CD14-positive monocyte (primary cell): Measurements from ENCODE around the gene TMEM171. TPM values are rescaled to one million over a fixed set of nuclear protein-coding genes. Genes with fewer than 3 reads are reported as not detected.

ENCODE experiments used
- DNase-seq, 3 donors: peaks; one replicate each; pipeline ENCODE4 v3.0.0-alpha.2; 2011 to 2022
- H2AFZ ChIP-seq: 2 replicates; pipeline ENCODE4 v1.6.0; 2012; ENCODE audit warnings: mild to moderate bottlenecking, low read depth, low read length, inconsistent platforms; ENCODE audit not compliant: insufficient read depth, poor library complexity, severe bottlenecking
- H3K27ac ChIP-seq, 2 donors: 1 replicate in 1 of 2; 2 replicates in 1 of 2; pipeline ENCODE4 v1.5.1; 2012 to 2013; ENCODE audit warnings: low read length in 2 of 2, control low read depth in 1 of 2, inconsistent platforms in 1 of 2, low read depth in 1 of 2, mild to moderate bottlenecking in 1 of 2
- H3K27me3 ChIP-seq, 2 donors: one replicate each; pipeline versions ENCODE4 v1.6.0 to v1.6.1; 2011 to 2013; ENCODE audit warnings: low read length in 2 of 2; ENCODE audit not compliant: control insufficient read depth in 2 of 2, insufficient read depth in 2 of 2
- H3K36me3 ChIP-seq, 2 donors: replicated peaks in 1 of 2; 1 replicate in 1 of 2; 2 replicates in 1 of 2; pipeline versions ENCODE4 v1.5.1 to v1.6.1; 2012 to 2013; ENCODE audit warnings: low read length in 2 of 2, control low read depth in 1 of 2, inconsistent platforms in 1 of 2, mild to moderate bottlenecking in 1 of 2; ENCODE audit not compliant: insufficient read depth in 2 of 2, control insufficient read depth in 1 of 2
- H3K4me1 ChIP-seq, 2 donors: 1 replicate in 1 of 2; 2 replicates in 1 of 2; pipeline versions ENCODE4 v1.5.1 to v1.6.1; 2012 to 2013; ENCODE audit warnings: low read length in 2 of 2, control low read depth in 1 of 2, inconsistent platforms in 1 of 2, mild to moderate bottlenecking in 1 of 2, moderate library complexity in 1 of 2; ENCODE audit not compliant: insufficient read depth in 2 of 2, control insufficient read depth in 1 of 2
- H3K4me2 ChIP-seq: replicated peaks from 2 replicates; pipeline ENCODE3; 2012; ENCODE audit warnings: low read length, moderate library complexity, mild to moderate bottlenecking; ENCODE audit not compliant: poor library complexity, severe bottlenecking; ENCODE audit errors: extremely low read depth
- H3K4me3 ChIP-seq, 3 experiments: fragments of 200-600 bp in 1 of 3; sonication (generic) in 1 of 3; replicated peaks in 1 of 3; 1 replicate in 2 of 3; 2 replicates in 1 of 3; pipeline ENCODE4 v1.5.1; 2011 to 2013; ENCODE audit warnings: low read length in 3 of 3, mild to moderate bottlenecking in 3 of 3, control low read depth in 2 of 3, low read depth in 2 of 3, inconsistent platforms in 1 of 3, moderate library complexity in 1 of 3
- H3K79me2 ChIP-seq: 2 replicates; pipeline ENCODE4 v1.6.0; 2012; ENCODE audit warnings: mild to moderate bottlenecking, control low read depth, inconsistent platforms, low read length, moderate library complexity; ENCODE audit not compliant: insufficient read depth
- H3K9ac ChIP-seq: 2 replicates; pipeline ENCODE4 v1.6.0; 2017; ENCODE audit warnings: low read length, mild to moderate bottlenecking; ENCODE audit not compliant: insufficient read depth, poor library complexity, severe bottlenecking
- H3K9me3 ChIP-seq, 2 donors: replicated peaks in 1 of 2; 1 replicate in 1 of 2; 2 replicates in 1 of 2; pipeline versions ENCODE4 v1.5.1 to v1.6.1; 2012 to 2013; ENCODE audit warnings: low read length in 2 of 2, control low read depth in 1 of 2; ENCODE audit not compliant: control insufficient read depth in 1 of 2, insufficient read depth in 1 of 2
- H4K20me1 ChIP-seq: 2 replicates; pipeline ENCODE4 v1.6.0; 2012; ENCODE audit warnings: mild to moderate bottlenecking, low read length, control low read depth, moderate library complexity; ENCODE audit not compliant: insufficient read depth
- H3K27ac Mint-ChIP-seq, 7 donors: one replicate each; pipeline ENCODE4 v1.8.0; 2020; ENCODE audit warnings: mild to moderate bottlenecking in 7 of 7, mixed read lengths in 7 of 7, moderate library complexity in 6 of 7, inconsistent platforms in 2 of 7
- H3K27me3 Mint-ChIP-seq, 3 donors: one replicate each; pipeline ENCODE4 v1.8.0; 2021 to 2022; ENCODE audit warnings: low read depth in 3 of 3, mild to moderate bottlenecking in 3 of 3, mixed read lengths in 3 of 3, moderate library complexity in 3 of 3, inconsistent platforms in 1 of 3
- H3K36me3 Mint-ChIP-seq, 2 donors: one replicate each; pipeline ENCODE4 v1.8.0; 2020; ENCODE audit warnings: mixed read lengths in 2 of 2, inconsistent platforms in 1 of 2, mild to moderate bottlenecking in 1 of 2
- H3K4me1 Mint-ChIP-seq: one replicate; pipeline ENCODE4 v1.8.0; 2020; ENCODE audit warnings: mild to moderate bottlenecking, mixed read lengths
- H3K4me3 Mint-ChIP-seq, 2 donors: one replicate each; pipeline ENCODE4 v1.8.0; 2020; ENCODE audit warnings: mild to moderate bottlenecking in 2 of 2, mixed read lengths in 2 of 2, moderate library complexity in 1 of 2
- H3K9me3 Mint-ChIP-seq, 7 donors: one replicate each; pipeline ENCODE4 v1.8.0; 2020 to 2022; ENCODE audit warnings: mixed read lengths in 7 of 7, mild to moderate bottlenecking in 6 of 7, moderate library complexity in 6 of 7, inconsistent platforms in 2 of 7
- WGBS: methylation state at CpG from one replicate; pipeline ENCODE4 v1.1.5; 2013; ENCODE audit warnings: missing lambda C conversion rate; ENCODE audit not compliant: insufficient coverage; 5-methylcytosine and 5-hydroxymethylcytosine counted together
- intact Hi-C, 2 donors: fragments of 100-400 bp; cut with micrococcal nuclease; formaldehyde crosslinking; loops; one replicate each; pipeline versions ENCODE4 v1.15.0 to v1.15.1; 2023
- polyA plus RNA-seq, 3 donors: library from polyadenylated mRNA; depleted of rRNA in 1 of 3; unstranded in 2 of 3; stranded (reverse) in 1 of 3; fragments of 300-500 nt in 2 of 3; fragments of >200 nt in 1 of 3; fragmentation: Illumina TruSeq in 2 of 3; gene quantifications; 1 replicate in 2 of 3; 2 replicates in 1 of 3; pipeline ENCODE4 v1.2.3, GENCODE V29; 2012 to 2021
- TF ChIP-seq, protein P1 (sequence below): fragments of 200-600 bp; IDR thresholded peaks from one replicate; pipeline ENCODE4 v1.8.0; 2022; ENCODE audit warnings: antibody characterized with exemption, mild to moderate bottlenecking

TMEM171 gene
- polyA plus RNA-seq, 3 donors = not detected

DNA sequence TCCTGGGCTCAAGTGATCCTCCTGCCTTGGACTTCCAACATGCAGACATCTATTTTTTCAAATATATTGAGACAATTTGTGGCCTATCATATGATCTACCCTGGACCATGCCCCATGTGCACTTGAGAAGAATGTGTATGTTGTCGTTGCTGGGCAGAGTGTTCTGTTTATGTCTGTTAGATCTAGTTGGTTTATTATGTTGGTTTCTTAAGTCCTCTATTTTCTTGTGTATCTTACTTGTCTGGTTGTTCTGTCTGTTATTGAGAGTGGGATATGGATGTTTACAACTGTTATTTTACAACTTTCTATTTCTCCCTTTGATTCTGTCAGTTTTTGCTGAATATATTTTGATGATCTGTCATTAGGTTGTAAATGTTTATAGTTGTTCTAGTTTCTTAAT is 10.2 kb upstream of the TMEM171 start:
- Mint-ChIP-seq H3K27ac (no peak overlapping the region), H3K4me1 (no peaks in the 10 kb centered on the region), H3K4me3 (no peak overlapping the region), H3K36me3 (no peaks in the 10 kb centered on the region), H3K9me3 (peaks cover 2 to 27% (median 13%) of the 10 kb centered on the region in 7 donors), H3K27me3 (peaks cover 37 to 49% (median 47%) of the 10 kb centered on the region in 3 donors)
- Histone ChIP-seq H3K4me3 (no peak overlapping the region), H3K4me2 (no peak overlapping the region), H3K4me1 (no peaks in the 10 kb centered on the region), H3K79me2 (no peaks in the 10 kb centered on the region), H3K27me3 (peaks cover 24 to 35% of the 10 kb centered on the region in 2 donors), H2AFZ (no peak overlapping the region), H3K9ac (no peak overlapping the region), H4K20me1 (no peaks in the 10 kb centered on the region), H3K9me3 (no peaks in the 10 kb centered on the region), H3K27ac (no peak overlapping the region), H3K36me3 (no peaks in the 10 kb centered on the region)
- TF ChIP-seq, protein P1, sequence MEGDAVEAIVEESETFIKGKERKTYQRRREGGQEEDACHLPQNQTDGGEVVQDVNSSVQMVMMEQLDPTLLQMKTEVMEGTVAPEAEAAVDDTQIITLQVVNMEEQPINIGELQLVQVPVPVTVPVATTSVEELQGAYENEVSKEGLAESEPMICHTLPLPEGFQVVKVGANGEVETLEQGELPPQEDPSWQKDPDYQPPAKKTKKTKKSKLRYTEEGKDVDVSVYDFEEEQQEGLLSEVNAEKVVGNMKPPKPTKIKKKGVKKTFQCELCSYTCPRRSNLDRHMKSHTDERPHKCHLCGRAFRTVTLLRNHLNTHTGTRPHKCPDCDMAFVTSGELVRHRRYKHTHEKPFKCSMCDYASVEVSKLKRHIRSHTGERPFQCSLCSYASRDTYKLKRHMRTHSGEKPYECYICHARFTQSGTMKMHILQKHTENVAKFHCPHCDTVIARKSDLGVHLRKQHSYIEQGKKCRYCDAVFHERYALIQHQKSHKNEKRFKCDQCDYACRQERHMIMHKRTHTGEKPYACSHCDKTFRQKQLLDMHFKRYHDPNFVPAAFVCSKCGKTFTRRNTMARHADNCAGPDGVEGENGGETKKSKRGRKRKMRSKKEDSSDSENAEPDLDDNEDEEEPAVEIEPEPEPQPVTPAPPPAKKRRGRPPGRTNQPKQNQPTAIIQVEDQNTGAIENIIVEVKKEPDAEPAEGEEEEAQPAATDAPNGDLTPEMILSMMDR = no peak
- no peak for DNase-seq
- WGBS = 100% methylated on average over 1 of the region's 1 CpG
- intact Hi-C loops = no loop called here

DNA sequence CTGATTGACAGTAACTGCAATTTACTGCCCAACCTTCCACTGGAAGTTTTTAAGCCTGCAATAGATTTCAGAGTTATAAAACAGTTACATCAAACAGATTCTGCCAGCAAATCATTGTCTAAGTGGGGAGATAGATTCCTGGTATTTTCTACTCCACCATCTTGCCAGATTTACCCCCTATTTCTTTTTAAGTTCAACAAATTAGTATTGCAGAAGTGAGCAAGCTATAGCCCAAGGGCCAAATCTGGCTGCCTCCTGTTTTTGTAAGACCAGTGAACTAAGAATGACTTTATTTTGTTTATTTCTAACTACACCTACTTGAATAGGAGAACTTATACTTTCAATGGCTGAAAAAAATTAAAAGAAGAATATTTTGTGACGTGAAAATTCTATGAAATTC is 8.8 kb upstream of the TMEM171 start:
- Histone ChIP-seq H3K27ac (no peak overlapping the region), H2AFZ (no peak overlapping the region), H3K27me3 (peaks cover 28 to 48% of the 10 kb centered on the region in 2 donors), H4K20me1 (no peaks in the 10 kb centered on the region), H3K36me3 (no peaks in the 10 kb centered on the region), H3K4me3 (no peak overlapping the region), H3K9me3 (no peaks in the 10 kb centered on the region), H3K4me2 (no peak overlapping the region), H3K4me1 (no peaks in the 10 kb centered on the region), H3K79me2 (no peaks in the 10 kb centered on the region), H3K9ac (no peak overlapping the region)
- intact Hi-C loops = no loop called here
- Mint-ChIP-seq H3K36me3 (no peaks in the 10 kb centered on the region), H3K4me1 (no peaks in the 10 kb centered on the region), H3K4me3 (no peak overlapping the region), H3K27ac (no peak overlapping the region), H3K27me3 (peaks cover 43 to 60% (median 53%) of the 10 kb centered on the region in 3 donors), H3K9me3 (peaks cover 2 to 27% (median 13%) of the 10 kb centered on the region in 7 donors)
- TF ChIP-seq, protein P1 = no peak
- no CpG with 5 or more reads among the region's 1 CpG for WGBS
- DNase-seq = no peak
